COR-L47 (cell line): ENCODE results near the gene SLC6A11.

Source experiments
- DNase-seq: peaks from one replicate; lab custom pipeline; 2025; lab: John Stamatoyannopoulos, UW

Gene SLC6A11

DNA sequence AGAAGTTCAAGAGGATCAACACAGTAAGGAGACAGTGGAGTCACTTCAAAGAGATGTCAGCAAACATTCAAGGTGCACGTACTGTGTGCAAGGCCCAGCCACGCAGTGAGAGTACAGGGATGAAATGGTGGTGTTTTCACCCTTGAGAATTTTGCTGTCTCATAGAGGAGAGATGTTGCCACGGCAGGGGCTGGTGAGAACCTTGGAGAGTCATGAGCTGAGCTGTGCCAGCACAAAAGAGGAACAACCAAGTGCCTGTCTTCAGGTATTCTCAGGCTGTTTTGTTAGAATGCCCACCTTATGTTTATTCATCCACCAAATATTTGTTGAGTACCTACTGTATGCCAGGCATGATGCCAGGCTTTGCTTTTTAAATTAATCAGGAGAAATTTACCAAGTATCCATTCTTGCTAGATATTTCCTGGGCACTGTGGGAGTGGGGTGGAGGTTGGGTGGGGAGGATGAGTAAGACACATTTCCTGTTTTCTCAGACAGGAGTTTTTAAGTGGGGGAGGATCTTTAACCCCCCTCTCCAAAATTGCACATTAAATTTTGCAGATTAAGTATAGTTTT lies 72.6 kb downstream of the SLC6A11 start:
- DNase-seq, result no peak

- DNase-seq, result no peak
These were observed 73.4 kb downstream of the SLC6A11 start for GRCh38 chr3:10889206-10889960.

DNA sequence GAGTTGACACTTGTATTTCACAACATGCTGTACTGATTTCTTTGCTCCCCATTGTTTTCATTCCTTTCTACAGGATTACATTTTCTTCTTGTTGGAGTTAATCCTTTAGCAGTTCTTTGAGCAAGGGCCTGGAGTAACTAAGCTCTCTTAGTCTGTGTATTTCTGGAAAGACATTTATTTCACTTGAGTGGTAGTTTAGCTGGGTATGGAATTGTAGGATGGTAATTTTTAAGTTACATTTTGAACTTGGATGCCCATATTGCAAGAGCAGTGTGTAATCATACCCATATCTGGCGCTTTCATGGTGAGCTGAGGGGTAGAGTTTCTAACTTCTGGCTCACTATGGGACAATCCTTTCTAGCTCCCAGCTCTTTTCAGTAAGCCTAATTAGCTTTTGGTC lies 74.6 kb downstream of the SLC6A11 start:
- DNase-seq, result no peak

DNA sequence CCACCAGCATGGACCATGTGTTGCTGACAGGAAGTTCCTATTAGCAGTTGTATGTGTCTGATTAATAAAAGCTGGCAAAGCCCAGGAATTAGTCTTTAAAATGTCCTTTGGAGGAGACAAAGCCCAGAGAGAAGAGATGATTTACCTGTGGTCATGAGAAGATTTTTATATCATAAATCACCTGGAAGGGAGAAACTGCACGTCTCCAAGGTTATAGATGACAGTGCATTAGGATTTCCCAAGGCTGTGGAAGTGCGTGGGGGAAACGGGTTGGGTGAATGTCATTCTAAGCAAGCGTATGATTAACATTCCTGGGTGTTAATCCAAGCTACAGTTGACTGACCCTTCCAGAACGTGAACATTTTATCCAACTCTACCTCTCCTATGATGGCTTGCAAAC lies 76.6 kb downstream of the SLC6A11 start:
- no peak for DNase-seq

GRCh38 chr3:10901296-10901945 lies 85.4 kb downstream of the SLC6A11 start:
- DNase-seq, result no peak

DNA sequence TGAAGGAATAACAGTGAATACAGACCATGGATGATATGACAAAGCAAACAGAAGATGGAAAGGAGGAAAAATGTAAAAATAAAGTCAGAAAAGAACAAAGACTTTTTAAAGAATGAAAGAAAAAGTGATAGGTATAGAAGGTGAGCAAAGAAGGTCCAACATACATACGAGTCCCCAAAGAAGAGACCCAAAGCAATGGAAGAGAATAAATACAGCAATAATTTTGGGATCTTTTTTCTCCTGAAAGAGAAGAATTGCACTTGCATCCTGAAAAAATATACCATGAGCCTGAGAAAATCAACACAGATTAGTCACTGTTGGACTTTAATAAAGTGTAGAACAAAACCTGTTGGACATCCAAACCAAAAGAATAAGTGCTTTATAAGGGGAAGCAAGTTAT lies 91.2 kb downstream of the SLC6A11 start:
- no peak for DNase-seq

DNA sequence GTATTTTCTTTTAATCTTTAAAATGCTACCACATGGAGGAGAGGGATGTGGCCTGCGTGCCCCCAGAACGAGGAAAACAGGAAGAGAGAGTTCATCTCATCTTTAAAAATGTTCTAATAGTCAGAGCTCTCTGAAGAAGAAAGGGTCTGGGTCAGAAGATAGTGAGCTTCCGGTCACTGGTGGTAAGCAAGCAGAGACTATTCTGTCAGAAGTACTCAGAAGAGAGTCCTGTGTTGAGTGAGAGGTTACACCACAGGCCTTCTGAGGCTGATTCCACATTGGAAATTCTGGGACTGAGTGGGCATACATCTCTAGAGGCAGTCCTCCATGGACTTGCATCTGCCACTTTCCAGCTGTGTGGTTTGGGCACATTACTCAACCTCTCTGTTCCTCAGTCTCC lies 94.3 kb downstream of the SLC6A11 start:
- DNase-seq, result no peak

DNA sequence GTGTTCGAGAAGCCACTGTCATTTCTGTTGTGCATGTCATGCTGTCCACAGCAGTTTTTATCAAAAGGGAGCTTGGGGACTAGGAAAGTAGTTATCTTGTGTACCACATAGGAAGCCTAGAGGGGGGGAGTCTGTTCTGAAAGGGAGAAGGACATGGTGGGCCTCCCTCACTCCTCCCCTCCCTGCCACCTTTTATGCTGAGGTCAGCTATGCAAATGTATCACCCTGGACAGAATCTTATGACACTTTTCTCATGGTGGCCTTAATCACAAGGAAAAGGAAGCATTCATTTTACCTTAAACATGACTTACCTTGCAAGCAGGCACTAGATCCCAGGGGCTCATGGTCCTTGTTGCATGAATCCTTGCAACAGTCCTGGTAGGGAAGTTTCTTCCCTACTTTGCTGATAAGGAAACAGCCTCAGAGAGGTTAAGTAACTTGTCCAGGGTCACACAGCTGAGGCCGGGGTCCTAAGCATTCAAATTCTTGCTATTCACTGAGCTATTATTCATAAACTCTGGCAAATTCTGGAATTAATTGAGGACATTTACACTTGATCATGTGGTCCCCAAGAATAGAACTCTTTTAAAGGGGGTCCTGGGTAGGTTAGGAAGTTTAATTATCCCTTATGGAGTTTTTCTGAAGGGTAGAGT lies 95.4 kb downstream of the SLC6A11 start:
- no peak for DNase-seq

DNA sequence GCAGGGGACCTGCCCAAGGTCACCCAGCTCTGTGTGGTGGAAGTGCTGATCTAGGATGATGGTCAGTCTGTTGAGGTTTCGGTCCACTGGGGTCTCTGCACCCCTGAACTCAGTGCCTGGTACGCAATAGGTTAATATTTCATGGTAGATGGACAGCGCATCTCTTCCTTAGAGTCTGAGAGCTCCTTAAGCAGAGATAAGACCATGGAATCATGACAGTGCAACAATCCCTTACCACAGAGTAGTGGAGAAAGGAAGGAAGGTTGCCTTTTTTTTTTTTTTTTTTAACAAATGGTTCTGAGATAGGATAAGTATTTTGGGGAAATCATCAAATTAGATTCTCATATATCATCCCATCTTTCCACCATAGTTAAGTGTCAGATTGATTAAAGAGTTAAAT lies 96.8 kb downstream of the SLC6A11 start:
- DNase-seq, result no peak

DNA sequence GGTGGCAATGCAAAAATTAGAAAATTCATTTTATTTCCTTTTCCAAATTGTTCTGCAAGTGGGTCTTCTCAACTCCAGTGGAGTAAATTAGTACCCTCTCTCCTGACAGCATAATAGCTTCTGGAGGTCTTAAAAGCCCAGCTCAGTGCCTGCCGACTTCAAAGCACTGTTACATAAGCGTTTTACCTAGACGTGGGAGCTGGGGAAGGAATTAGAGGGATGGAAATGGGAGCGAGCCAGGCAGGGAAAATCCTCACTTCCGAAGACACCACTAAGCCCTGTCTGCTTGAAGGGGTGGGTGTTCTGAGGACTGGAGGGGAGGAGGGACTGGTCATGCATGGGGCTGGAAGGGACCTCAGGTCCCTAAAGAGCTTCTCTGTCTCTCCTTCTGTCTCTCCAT lies 99.3 kb downstream of the SLC6A11 start:
- DNase-seq, result no peak

DNA sequence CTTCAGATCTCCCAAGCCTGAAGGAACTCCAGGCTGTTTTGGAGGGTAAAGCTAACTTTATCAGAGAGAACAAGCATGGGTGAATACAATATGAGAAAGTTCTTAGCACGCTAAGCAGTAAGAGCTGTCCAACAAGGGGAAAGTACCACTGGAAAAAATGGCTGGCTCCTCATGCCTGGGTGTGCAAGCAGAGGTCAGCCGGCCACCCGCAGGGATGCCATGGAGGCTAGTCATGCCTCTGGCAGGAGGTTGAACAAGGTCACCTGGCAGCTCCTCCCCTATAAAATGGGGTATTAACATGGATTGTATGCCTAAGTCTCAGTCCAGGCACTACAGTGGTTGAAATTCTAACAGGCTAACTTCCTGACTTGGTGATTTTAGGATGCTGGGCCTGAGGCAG lies 101.1 kb downstream of the SLC6A11 start:
- DNase-seq, result no peak

DNA sequence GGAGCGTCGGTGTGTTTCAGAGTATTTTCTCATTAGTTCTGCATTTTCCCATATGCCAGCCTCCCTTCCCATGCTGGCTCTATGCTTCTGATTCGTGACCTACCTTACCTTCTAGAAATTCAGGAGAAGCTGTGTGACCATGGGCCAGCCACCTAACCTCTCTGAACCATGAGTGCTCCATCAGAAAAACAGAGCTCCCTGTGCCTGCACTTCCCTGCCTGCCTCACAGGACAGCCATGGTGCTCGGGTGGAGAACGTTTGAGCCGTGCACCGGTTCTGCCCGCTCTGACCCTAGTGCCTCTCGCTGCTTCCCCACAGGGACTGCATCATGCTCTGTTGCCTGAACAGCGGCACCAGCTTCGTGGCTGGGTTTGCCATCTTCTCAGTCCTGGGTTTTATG lies 102.0 kb downstream of the SLC6A11 start:
- no peak for DNase-seq

DNA sequence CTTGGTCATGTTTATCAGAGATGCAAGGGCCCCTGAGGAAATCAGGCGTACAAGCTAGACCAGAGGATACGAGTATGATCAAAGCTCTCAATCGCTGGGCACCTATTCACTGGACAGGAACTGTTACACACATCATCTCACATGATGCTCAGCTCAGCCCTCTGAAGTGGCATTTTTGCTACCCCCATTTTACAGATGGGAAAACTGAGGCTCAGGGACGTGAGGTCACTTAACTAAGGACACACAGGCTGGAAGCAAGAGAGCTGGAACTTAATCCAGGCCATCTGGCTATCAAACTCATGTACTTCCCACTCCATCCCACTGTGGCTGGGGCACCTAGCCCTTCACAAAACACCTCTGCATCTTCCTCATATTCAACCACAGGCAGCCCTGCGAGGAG lies 103.6 kb downstream of the SLC6A11 start:
- DNase-seq, result no peak

DNA sequence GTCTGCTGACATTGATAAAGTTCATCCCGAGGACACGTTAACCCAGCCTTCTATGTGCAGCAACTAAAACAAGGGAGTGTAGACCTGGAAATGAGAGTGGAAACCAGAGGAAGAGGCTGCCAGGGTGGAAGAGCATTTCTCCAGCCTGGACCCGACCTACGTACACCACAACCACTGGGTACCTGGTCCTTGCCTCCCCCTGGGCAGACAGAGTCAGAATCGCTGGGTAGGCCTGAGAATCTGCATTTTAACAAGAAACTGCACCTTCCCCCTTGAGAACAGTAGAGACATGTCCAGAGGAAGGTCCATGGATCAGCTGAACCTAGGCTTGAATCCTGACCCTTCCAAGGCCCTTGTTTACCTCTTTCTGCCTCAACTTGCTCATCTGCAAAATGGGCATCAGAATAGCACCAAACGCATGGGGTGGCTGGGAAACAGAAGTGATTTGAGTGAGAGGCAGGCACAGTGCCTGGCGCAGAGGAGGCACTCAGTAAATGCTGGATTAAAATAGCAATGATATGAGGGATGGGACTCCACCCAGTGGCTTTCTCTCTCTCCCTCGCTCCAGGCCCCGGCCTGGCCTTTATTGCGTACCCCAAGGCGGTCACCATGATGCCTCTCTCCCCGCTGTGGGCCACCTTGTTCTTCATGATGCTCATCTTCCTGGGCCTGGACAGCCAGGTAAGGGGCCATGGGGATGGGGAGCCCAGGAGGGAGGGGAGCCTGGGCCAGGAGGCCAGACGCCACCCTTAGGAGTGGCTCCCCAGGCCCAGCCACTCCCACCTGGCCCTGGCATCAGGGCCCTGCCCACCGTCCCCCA lies 109.6 kb downstream of the SLC6A11 start:
- no peak for DNase-seq

DNA sequence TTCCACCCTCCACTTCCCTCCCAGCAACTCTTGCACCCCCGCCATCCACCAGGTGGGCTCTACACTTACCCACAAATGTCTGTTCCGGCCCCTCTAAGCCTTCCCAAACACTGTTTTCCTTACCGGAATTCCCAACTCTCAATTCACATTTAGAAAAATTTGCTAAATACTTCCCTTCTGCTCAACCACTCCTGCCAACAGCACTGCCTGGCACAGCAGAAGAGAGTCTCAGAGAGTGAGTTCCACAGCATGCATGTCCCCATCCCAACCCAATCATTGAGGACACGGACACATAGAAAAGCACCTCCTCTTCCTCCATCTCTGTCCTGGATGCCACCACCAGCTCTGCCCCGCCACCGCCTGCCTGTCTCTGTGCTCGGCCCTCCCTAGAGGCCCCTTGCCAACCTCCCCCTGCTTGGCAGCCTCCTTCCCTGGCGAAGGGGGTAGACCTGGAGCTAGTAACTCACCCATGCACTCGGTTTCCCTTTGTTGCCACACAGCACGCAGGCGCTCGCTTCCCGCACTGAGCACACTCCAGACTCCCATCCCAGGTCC lies 110.3 kb downstream of the SLC6A11 start:
- DNase-seq, result no peak

GRCh38 chr3:10926811-10927521 lies 110.9 kb downstream of the SLC6A11 start:
- no peak for DNase-seq

DNA sequence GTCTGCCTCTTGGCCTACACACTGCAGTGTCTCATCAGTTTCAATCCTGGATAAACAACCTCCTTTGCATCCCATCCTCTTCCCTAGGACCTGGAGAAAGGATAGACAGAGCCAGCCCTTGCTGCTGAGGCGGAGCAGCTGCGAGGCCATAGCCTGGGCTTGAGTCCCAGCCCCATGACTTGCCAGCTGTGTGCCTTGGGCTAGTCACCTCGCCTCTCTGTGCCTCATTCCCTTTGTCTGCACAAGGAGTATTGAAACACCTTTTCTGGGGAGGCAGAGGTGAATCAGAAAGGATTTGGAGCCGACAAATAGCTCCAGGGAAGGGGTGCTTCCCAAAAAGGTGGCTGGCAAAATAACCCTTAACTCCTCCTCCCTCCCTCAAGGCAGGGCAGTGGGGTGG lies 111.5 kb downstream of the SLC6A11 start:
- no peak for DNase-seq

DNA sequence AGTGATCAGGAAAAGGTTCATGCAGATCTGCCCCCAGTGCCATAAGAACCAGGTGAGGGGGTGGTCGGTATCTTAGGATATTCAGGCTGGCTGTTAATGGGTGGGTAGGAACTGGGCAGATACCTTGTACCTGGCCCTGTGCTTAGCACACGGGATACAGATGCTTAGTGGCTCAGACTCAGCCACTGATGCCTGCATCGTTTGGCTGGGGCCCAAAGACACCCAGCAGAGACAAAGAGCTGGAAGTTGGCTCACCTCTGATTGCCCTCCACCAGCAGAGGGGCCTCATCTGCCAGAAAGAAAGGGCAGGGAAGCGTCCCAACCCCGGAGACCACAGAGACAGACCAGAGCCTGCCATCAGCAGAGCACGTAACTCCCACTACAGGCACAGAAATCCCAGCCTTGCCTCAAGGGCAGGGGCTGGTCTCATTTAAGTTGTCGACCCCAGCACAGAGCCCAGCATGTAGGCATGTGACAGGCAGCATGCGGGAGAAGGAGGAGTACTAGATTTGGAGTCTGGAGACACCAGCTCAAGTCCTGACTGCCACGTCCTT lies 112.5 kb downstream of the SLC6A11 start:
- DNase-seq, result no peak

- DNase-seq, result no peak
These were observed 113.0 kb downstream of the SLC6A11 start for GRCh38 chr3:10928961-10929471.

DNA sequence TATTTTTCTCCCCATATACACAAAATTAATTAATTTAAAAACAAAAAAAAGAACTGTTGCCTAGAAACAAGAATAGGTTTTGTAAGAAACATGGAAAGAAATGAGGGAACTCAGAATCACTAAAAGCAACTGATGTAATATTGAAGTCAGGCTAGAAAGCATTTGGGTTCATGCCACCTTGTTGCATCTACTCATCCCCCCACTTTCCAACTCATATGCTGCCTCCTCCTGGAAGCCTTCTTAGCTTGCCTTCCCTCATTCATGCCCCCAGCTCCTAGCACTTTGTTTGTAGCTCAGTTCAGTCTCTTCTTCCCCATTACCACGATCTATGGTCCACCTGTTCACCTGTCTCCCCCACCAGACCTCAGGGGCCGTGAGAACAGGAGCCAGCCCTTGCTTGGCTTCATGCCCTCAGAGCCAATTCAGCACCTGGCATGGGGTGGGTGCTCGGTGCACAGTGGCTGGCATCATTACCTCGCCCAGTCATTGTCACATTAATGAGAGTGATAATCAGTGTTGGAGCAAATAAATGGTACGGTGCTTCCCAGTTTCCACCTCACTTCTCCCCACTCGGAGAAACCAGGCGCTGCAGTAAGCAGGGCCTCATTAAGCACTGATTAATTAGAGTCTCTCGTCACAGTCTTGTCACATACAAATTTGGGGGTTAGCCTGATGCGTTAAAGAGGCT lies 114.1 kb downstream of the SLC6A11 start:
- no peak for DNase-seq
